Endothelial cell of umbilical vein (primary cell): ENCODE results near the gene MCOLN2.

Source experiments
- EZH2 ChIP-seq: IDR thresholded peaks from 2 replicates; pipeline ENCODE4 v1.6.1; 2012; ENCODE audit warnings: borderline replicate concordance, low read depth, mild to moderate bottlenecking, moderate library complexity, low read length, inconsistent platforms; ENCODE audit not compliant: severe bottlenecking
- FOS ChIP-seq: IDR thresholded peaks from 2 replicates; pipeline ENCODE4 v1.6.1; 2011; ENCODE audit warnings: mild to moderate bottlenecking, low read length, moderate library complexity, borderline replicate concordance; ENCODE audit not compliant: insufficient read depth
- JUN ChIP-seq: IDR thresholded peaks from 2 replicates; pipeline ENCODE4 v1.6.1; 2011; ENCODE audit warnings: borderline replicate concordance, low read depth; ENCODE audit not compliant: insufficient read length, insufficient read depth
- POLR2A ChIP-seq: IDR thresholded peaks from 2 replicates; pipeline ENCODE4 v1.6.1; 2012; ENCODE audit warnings: low read depth, mild to moderate bottlenecking, control low read depth, low read length
- POLR2AphosphoS5 ChIP-seq: IDR thresholded peaks from 2 replicates; pipeline ENCODE4 v1.6.1; 2012; ENCODE audit warnings: low read depth, mild to moderate bottlenecking, control low read depth, low read length, moderate library complexity; ENCODE audit not compliant: insufficient read depth
- TF ChIP-seq, protein P1 (sequence below), 2 donors: IDR thresholded peaks; 1 replicate in 1 of 2; 2 replicates in 1 of 2; pipeline ENCODE4 v1.5.1; 2011; ENCODE audit warnings: low read length in 2 of 2, mild to moderate bottlenecking in 2 of 2, moderate library complexity in 2 of 2, control low read depth in 1 of 2, inconsistent platforms in 1 of 2, low read depth in 1 of 2; ENCODE audit not compliant: insufficient read depth in 1 of 2; ENCODE audit errors: extremely low read depth in 1 of 2

GRCh38 chr1:84982395-84982794 is 14.5 kb downstream of the MCOLN2 start:
- no peak for TF ChIP-seq POLR2AphosphoS5
- TF ChIP-seq, protein P1, sequence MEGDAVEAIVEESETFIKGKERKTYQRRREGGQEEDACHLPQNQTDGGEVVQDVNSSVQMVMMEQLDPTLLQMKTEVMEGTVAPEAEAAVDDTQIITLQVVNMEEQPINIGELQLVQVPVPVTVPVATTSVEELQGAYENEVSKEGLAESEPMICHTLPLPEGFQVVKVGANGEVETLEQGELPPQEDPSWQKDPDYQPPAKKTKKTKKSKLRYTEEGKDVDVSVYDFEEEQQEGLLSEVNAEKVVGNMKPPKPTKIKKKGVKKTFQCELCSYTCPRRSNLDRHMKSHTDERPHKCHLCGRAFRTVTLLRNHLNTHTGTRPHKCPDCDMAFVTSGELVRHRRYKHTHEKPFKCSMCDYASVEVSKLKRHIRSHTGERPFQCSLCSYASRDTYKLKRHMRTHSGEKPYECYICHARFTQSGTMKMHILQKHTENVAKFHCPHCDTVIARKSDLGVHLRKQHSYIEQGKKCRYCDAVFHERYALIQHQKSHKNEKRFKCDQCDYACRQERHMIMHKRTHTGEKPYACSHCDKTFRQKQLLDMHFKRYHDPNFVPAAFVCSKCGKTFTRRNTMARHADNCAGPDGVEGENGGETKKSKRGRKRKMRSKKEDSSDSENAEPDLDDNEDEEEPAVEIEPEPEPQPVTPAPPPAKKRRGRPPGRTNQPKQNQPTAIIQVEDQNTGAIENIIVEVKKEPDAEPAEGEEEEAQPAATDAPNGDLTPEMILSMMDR (IDR thresholded peaks at IDR 0.05; ENCODE audit: extremely low read depth in 1 of 2, insufficient read depth in 1 of 2, low read depth in 1 of 2, low read length in 2 of 2) = no peak
- TF ChIP-seq EZH2 = no peak
- TF ChIP-seq POLR2A = no peak
- TF ChIP-seq FOS = no peak
- no peak for TF ChIP-seq JUN
